ENCODE measurements around the gene SP140. TPM values are rescaled to one million over a fixed set of nuclear protein-coding genes. Genes with fewer than 3 reads are reported as not detected.
"Not testable (repeated sequence)": the region's sequence is repeated elsewhere in the genome, so short reads cannot be mapped to it uniquely, and the experiment has no call there.

SP140 gene
- total and polyA plus RNA-seq, 9 of the 15 experiments (the other 6 are each of a cell fraction or from before 2014, with no cell fraction given), result 0.04 to 1.1 (median 0.57) TPM; not detected in 1

DNA sequence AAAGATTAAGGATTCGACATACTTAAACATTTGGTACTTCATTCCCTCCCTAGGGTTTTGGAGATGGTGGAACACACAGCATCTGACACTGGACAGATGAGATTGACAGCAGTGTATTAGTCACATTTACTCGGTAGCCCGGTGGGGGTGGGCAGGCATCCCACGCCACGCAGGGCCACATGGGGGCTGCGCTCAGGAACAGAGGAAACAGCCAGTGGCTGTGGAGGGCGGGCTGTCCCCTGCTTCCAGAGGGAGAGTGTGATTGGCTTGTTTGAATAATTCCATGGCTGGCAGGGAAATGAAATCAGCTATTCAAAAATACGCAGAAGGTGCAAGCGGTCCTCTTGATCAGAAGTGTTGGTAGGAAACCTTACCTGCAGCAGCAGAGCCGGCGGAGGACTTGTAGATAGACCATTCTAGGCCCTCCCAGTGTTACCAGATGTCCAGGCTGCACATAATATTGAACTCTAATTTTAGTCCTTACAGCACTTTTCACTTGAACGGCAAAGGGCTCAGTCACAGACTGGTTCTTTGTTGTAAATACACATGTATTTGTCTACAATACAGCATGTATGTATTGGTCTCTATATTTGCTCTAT lies 83.0 kb downstream of the SP140 start:
- BruUV-seq (replicated peaks), result no TSS peak
- Histone ChIP-seq H3K4me3 (no peak overlapping the region), H3K27me3 (ENCODE audit: control insufficient read depth in 2 of 2, insufficient read depth in 2 of 2, low read length in 2 of 2) (peaks cover 0 to 14% of the 10 kb centered on the region in 2 experiments; a peak in 1 of 5 replicates), H4K20me1 (replicated peaks; ENCODE audit: control insufficient read depth, insufficient read depth, low read length) (no peaks in the 10 kb centered on the region), H3K9me1 (ENCODE audit: control insufficient read depth, insufficient read depth, low read length) (no peaks in the 10 kb centered on the region), H3K79me2 (ENCODE audit: control insufficient read depth, insufficient read depth, low read length) (no peaks in the 10 kb centered on the region), H3K36me3 (ENCODE audit: control insufficient read depth, insufficient read depth, low read length) (no peaks in the 10 kb centered on the region), H3K27ac (ENCODE audit: extremely low read depth, low read depth, low read length) (no peak overlapping the region), H3K9me3 (replicated peaks; ENCODE audit: control insufficient read depth, insufficient read depth, low read depth, low read length) (no peaks in the 10 kb centered on the region), H3K4me2 (ENCODE audit: insufficient read depth, low read length) (no peak overlapping the region), H3K4me1 (replicated peaks in 1 of 2; ENCODE audit: control insufficient read depth in 2 of 2, insufficient read depth in 2 of 2, low read length in 2 of 2) (peaks cover 0 to 8% of the 10 kb centered on the region in 2 experiments; a peak in 2 of 5 replicates), H2AFZ (ENCODE audit: low read depth, low read length) (no peak overlapping the region), H3K9ac (ENCODE audit: insufficient read depth in 1 of 2, low read depth in 2 of 2, low read length in 2 of 2) (no peak overlapping the region)
- DNase-seq (ENCODE audit: extremely low read depth in 1 of 4, low spot score in 3 of 4) (no peak), FAIRE-seq (no peak), ATAC-seq (peak; percentile 67; the same call in 2 of the 3 replicates)
- intact Hi-C loops (cut with micrococcal nuclease) (no loop called here), in situ Hi-C loops (cut with MboI) (no loop called here)
- ChIA-PET CTCF (ENCODE audit: low intra/inter-chr PET ratio) (no interaction called here), POLR2A (no interaction called here)
- TF ChIP-seq ZNF316 (IDR thresholded peaks at IDR 0.05) (no peak), ZNF778 (CRISPR knock-in tag; IDR thresholded peaks at IDR 0.05) (no peak), EGR1 (conservative IDR thresholded peaks at IDR 0.05) (0 out of 2 replicates have a peak, but pooled peaks have one; percentile 7), PHB2 (IDR thresholded peaks at IDR 0.05; ENCODE audit: low read depth) (no peak), NBN (IDR thresholded peaks at IDR 0.05; ENCODE audit: low read depth) (no peak), TAF9B (IDR thresholded peaks at IDR 0.05; ENCODE audit: partially characterized antibody) (no peak)
- TF ChIP-seq, protein P1, sequence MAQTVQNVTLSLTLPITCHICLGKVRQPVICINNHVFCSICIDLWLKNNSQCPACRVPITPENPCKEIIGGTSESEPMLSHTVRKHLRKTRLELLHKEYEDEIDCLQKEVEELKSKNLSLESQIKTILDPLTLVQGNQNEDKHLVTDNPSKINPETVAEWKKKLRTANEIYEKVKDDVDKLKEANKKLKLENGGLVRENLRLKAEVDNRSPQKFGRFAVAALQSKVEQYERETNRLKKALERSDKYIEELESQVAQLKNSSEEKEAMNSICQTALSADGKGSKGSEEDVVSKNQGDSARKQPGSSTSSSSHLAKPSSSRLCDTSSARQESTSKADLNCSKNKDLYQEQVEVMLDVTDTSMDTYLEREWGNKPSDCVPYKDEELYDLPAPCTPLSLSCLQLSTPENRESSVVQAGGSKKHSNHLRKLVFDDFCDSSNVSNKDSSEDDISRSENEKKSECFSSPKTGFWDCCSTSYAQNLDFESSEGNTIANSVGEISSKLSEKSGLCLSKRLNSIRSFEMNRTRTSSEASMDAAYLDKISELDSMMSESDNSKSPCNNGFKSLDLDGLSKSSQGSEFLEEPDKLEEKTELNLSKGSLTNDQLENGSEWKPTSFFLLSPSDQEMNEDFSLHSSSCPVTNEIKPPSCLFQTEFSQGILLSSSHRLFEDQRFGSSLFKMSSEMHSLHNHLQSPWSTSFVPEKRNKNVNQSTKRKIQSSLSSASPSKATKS (CRISPR knock-in tag; IDR thresholded peaks at IDR 0.05), result no peak
- TF ChIP-seq, protein P2, sequence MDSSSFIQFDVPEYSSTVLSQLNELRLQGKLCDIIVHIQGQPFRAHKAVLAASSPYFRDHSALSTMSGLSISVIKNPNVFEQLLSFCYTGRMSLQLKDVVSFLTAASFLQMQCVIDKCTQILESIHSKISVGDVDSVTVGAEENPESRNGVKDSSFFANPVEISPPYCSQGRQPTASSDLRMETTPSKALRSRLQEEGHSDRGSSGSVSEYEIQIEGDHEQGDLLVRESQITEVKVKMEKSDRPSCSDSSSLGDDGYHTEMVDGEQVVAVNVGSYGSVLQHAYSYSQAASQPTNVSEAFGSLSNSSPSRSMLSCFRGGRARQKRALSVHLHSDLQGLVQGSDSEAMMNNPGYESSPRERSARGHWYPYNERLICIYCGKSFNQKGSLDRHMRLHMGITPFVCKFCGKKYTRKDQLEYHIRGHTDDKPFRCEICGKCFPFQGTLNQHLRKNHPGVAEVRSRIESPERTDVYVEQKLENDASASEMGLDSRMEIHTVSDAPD (CRISPR knock-in tag; IDR thresholded peaks at IDR 0.05), result no peak
- TF ChIP-seq, protein P3, sequence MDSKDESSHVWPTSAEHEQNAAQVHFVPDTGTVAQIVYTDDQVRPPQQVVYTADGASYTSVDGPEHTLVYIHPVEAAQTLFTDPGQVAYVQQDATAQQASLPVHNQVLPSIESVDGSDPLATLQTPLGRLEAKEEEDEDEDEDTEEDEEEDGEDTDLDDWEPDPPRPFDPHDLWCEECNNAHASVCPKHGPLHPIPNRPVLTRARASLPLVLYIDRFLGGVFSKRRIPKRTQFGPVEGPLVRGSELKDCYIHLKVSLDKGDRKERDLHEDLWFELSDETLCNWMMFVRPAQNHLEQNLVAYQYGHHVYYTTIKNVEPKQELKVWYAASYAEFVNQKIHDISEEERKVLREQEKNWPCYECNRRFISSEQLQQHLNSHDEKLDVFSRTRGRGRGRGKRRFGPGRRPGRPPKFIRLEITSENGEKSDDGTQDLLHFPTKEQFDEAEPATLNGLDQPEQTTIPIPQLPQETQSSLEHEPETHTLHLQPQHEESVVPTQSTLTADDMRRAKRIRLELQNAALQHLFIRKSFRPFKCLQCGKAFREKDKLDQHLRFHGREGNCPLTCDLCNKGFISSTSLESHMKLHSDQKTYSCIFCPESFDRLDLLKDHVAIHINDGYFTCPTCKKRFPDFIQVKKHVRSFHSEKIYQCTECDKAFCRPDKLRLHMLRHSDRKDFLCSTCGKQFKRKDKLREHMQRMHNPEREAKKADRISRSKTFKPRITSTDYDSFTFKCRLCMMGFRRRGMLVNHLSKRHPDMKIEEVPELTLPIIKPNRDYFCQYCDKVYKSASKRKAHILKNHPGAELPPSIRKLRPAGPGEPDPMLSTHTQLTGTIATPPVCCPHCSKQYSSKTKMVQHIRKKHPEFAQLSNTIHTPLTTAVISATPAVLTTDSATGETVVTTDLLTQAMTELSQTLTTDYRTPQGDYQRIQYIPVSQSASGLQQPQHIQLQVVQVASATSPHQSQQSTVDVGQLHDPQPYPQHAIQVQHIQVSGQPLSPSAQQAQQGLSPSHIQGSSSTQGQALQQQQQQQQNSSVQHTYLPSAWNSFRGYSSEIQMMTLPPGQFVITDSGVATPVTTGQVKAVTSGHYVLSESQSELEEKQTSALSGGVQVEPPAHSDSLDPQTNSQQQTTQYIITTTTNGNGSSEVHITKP (IDR thresholded peaks at IDR 0.05; ENCODE audit: partially characterized antibody), result no peak
- WGBS (ENCODE audit: insufficient coverage, low coverage, missing lambda C conversion rate), result 21% methylated on average over 11 of the region's 12 CpGs

DNA sequence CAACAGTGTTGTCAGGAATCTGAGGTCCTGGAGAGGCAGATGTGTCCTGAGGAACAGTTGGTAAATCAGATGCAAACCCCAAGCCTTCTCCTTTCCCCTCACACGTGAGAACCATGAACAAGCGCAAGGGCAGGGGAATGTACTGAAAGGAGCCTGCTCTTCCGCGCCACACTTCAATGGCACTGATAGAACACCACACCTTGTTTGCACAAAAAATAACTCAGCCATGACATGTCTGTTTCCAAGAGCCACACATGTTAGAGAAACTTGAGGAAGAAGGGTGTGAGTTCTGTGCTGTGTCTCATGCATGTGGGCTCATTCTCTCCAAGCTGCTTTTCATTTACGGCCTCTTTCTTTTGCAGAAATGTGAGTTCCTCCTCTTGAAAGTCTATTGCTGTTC lies 85.3 kb downstream of the SP140 start:
- H3K4me3 ChIP-seq; H3K79me2 ChIP-seq (ENCODE audit: control insufficient read depth, insufficient read depth, low read length); H3K36me3 ChIP-seq (ENCODE audit: control insufficient read depth, insufficient read depth, low read length); BruUV-seq (replicated peaks); in situ Hi-C loops (cut with MboI); DNase-seq (ENCODE audit: extremely low read depth in 1 of 4, low spot score in 3 of 4); CTCF ChIA-PET (ENCODE audit: low intra/inter-chr PET ratio); POLR2A ChIA-PET; H3K27ac ChIP-seq (ENCODE audit: extremely low read depth, low read depth, low read length); H3K4me2 ChIP-seq (ENCODE audit: insufficient read depth, low read length); H2AFZ ChIP-seq (ENCODE audit: low read depth, low read length); H4K20me1 ChIP-seq (replicated peaks; ENCODE audit: control insufficient read depth, insufficient read depth, low read length); H3K9me3 ChIP-seq (replicated peaks; ENCODE audit: control insufficient read depth, insufficient read depth, low read depth, low read length); ATAC-seq; H3K4me1 ChIP-seq (replicated peaks in 1 of 2; ENCODE audit: control insufficient read depth in 2 of 2, insufficient read depth in 2 of 2, low read length in 2 of 2); FAIRE-seq; H3K9me1 ChIP-seq (ENCODE audit: control insufficient read depth, insufficient read depth, low read length); H3K9ac ChIP-seq (ENCODE audit: insufficient read depth in 1 of 2, low read depth in 2 of 2, low read length in 2 of 2); intact Hi-C loops (cut with micrococcal nuclease): not testable (repeated sequence)
- peaks cover 0 to 12% of the 10 kb centered on the region in 2 experiments; a peak in 1 of 5 replicates for H3K27me3 ChIP-seq (ENCODE audit: control insufficient read depth in 2 of 2, insufficient read depth in 2 of 2, low read length in 2 of 2)
- no CpG with 5 or more reads among the region's 5 CpGs for WGBS (ENCODE audit: insufficient coverage, low coverage, missing lambda C conversion rate)
